ENCODE data around the gene DHRS7C.

DHRS7C gene, protein sequence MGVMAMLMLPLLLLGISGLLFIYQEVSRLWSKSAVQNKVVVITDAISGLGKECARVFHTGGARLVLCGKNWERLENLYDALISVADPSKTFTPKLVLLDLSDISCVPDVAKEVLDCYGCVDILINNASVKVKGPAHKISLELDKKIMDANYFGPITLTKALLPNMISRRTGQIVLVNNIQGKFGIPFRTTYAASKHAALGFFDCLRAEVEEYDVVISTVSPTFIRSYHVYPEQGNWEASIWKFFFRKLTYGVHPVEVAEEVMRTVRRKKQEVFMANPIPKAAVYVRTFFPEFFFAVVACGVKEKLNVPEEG

DNA sequence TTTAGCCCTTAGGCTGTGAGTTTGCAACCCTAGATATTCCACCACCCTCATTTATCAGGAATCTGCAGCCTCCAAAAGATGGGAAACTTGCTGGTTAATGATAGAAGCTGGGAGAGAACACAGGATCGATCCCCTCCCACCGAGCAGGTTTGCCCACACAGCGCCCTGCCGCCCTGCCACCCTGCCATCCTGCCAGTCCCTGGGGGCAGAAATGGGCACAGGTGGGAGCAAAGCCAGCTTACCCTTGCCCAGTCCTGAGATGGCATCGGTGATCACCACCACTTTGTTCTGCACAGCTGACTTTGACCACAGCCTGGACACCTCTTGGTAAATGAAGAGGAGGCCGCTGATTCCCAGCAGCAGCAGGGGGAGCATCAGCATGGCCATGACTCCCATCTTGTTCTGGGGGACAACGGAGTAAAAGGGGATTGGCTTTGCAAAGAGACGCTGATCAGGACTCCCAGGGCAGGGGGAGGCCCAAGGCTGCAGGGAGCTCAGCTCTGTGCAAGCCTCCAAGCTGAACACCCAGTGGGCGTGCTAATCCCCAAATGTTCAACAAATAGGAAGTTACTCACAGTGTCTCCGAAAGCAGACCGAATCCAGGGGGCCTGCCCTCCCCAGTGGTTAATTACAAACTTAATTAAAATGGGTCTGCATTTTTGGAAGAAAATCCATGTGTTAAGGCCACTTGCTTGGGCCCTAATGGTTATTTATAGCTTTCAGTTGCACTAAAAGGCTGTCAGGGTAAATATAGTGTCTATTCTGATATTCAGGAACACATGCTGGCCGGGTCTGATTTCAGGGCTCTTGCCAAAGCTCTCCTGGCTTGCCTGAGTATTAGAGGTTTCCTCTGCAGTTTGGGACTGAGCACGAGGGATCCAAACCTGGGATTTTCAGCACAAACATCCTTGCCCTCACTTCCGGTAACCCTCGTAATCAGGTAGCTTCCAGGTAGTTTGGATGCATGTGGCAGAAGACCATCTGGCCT lies at the start of gene DHRS7C:
TSS of gene DHRS7C (minus strand) at position 704 of the 988 bp plus-strand sequence. CDS start at position 396, 308 bp downstream.
- TF ChIP-seq, protein P1, sequence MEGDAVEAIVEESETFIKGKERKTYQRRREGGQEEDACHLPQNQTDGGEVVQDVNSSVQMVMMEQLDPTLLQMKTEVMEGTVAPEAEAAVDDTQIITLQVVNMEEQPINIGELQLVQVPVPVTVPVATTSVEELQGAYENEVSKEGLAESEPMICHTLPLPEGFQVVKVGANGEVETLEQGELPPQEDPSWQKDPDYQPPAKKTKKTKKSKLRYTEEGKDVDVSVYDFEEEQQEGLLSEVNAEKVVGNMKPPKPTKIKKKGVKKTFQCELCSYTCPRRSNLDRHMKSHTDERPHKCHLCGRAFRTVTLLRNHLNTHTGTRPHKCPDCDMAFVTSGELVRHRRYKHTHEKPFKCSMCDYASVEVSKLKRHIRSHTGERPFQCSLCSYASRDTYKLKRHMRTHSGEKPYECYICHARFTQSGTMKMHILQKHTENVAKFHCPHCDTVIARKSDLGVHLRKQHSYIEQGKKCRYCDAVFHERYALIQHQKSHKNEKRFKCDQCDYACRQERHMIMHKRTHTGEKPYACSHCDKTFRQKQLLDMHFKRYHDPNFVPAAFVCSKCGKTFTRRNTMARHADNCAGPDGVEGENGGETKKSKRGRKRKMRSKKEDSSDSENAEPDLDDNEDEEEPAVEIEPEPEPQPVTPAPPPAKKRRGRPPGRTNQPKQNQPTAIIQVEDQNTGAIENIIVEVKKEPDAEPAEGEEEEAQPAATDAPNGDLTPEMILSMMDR (IDR thresholded peaks at IDR 0.05; ENCODE audit: borderline replicate concordance, insufficient read depth, low read depth, low read length) = no peak
- no peak within 1 kb of the TSS for H3K4me3 ChIP-seq (ENCODE audit: low read depth, low read length)

DNA sequence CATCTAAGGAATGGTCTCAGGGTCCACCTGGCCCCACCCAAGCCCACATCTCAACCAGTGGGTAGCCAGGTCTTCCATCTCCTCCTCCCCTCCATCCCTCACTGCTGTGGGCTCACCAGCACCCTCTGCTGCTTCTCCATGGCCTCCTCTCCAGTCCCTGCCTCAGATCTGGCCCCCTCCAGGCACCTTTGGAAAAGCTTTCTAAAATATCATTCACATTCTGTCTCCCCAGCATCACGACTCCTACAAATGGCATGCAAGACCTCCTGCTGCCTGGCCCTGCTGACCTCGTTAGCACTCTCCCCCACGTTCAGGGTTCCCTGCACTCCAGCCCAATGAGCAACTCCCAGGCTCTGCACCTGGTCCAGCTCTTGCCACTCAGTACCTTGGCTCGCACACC lies 48.0 kb upstream of the DHRS7C start:
- TF ChIP-seq, protein P1 (IDR thresholded peaks at IDR 0.05; ENCODE audit: borderline replicate concordance, insufficient read depth, low read depth, low read length) = no peak
- no peak overlapping the region for H3K4me3 ChIP-seq (ENCODE audit: low read depth, low read length)

DNA sequence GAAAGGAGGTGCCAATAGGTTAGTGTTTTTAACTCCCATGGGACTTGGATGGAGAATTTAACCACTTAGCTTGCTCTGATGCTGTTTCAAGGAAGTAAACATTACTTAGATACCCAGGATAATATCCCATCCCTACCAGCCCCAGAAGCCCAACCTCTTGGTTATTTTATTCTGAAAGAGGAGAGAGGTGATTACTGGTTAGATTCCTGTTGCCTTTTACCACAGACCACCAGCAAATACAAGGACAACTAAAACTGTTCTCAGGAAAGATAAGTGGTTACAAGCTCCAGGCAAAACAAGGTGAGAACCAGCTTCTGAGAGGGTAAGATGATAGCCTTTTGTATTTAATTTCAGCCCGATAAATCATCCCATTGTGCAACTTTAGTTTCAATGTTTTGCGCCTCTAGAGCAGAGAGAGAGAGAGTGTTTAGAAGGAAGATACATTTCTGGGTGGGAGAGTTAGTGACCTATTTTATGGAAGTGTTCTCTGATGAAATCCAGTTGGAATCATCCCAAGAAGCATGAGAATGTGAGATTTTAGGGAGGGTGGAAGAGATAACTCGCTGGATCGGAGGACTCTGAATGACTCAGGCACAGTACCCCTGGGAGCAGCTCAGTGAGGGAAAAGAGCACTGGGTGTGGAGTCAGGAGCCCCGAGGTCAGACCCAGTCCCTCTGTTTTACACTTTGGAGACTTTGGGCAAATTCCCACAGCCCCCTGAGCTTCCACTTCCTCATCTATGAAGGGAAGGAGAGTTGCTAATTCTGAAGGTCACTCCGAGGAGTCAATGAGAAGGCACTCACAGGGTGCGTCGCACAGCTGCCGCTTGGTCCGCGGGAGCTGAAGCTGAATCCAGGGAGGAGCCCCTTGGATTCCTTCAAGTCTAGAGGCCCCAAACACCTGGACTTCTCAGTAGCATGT lies 46.4 kb upstream of the DHRS7C start:
- H3K4me3 ChIP-seq (ENCODE audit: low read depth, low read length) = no peak overlapping the region
- TF ChIP-seq, protein P1 (IDR thresholded peaks at IDR 0.05; ENCODE audit: borderline replicate concordance, insufficient read depth, low read depth, low read length) = no peak

DNA sequence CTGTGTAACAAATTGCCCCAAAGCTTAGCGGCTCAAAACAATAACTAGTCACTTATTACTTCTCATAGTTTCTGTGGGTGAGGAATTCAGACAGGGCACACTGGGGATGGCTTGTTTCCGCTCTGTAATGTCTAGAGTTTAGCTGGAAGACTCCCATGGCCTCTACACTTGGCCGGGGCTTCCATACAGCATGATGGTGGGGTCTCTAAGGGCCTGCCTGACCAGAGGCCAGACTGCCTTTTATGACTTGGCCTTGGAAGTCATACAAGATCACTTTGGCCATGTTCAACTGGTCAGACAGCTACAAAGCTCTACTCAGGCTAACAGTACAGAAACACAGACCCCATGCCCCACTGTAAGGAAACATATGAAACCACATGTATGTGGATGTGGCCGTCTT lies 42.5 kb upstream of the DHRS7C start:
- H3K4me3 ChIP-seq (ENCODE audit: low read depth, low read length) = no peak overlapping the region
- TF ChIP-seq, protein P1 (IDR thresholded peaks at IDR 0.05; ENCODE audit: borderline replicate concordance, insufficient read depth, low read depth, low read length) = no peak

DNA sequence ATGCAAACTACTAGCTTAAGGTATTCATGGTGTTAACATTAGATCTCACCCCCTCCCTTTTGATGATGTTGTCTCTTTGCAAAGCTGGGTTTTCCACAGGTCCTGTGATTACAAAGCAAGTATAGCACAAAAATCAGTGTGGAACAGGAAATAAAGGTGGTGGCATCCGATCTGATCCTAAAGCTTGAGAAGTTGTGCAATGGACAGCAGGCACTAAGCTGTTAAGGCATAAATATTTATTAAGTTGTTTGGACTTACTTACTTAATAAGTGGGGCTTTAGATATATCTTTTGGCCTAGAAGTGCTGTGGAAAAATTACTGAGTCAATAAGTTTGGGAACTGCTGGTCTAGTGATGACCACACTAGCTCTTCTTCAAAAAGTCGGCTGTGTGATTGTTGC lies 39.3 kb upstream of the DHRS7C start:
- TF ChIP-seq, protein P1 (IDR thresholded peaks at IDR 0.05; ENCODE audit: borderline replicate concordance, insufficient read depth, low read depth, low read length) = no peak
- H3K4me3 ChIP-seq (ENCODE audit: low read depth, low read length) = no peak overlapping the region

DNA sequence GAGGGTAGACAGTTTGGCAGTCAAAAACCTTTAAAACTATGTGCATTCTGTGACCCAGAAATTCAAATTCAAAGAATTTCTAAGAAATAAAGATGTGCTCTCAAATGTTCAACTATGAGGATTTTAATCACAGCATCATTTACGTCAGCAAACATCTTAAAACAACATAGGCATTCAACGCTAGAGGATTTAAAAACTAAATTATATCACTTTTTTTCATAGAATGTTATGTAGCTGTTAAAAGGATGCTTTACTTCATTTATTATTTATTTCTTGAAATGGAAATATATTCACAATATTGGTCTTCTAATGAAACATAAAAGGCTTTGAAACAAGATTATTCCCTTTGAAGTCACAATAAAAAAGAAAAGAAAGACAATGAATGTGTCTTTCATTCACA lies 38.0 kb upstream of the DHRS7C start:
- no peak overlapping the region for H3K4me3 ChIP-seq (ENCODE audit: low read depth, low read length)
- TF ChIP-seq, protein P1 (IDR thresholded peaks at IDR 0.05; ENCODE audit: borderline replicate concordance, insufficient read depth, low read depth, low read length) = no peak
